ENCODE results near the gene LARGE1. TPM values are rescaled to one million over a fixed set of nuclear protein-coding genes. Genes with fewer than 3 reads are reported as not detected.
A peak's percentile ranks its signal among the peaks of the same experiment; 100 is the strongest.

Gene LARGE1
- total RNA-seq, 1 donor, result 15.0 TPM

- DNase-seq (ENCODE audit: low read depth), result peak; percentile 68
- peak; percentile 99 for TF ChIP-seq CTCF (IDR thresholded peaks at IDR 0.05; ENCODE audit: insufficient read depth, low read length)
- H3K4me3 ChIP-seq (ENCODE audit: low read depth, low read length), result no peak overlapping the region
Measured at GRCh38 chr22:33302049-33302545, 618.2 kb downstream of the LARGE1 start.

GRCh38 chr22:33300165-33300564 is 620.1 kb downstream of the LARGE1 start:
- TF ChIP-seq CTCF (IDR thresholded peaks at IDR 0.05; ENCODE audit: insufficient read depth, low read length), result no peak
- H3K4me3 ChIP-seq (ENCODE audit: low read depth, low read length), result no peak overlapping the region
- no peak for DNase-seq (ENCODE audit: low read depth)

GRCh38 chr22:33299245-33299956 is 620.9 kb downstream of the LARGE1 start:
- no peak for TF ChIP-seq CTCF (IDR thresholded peaks at IDR 0.05; ENCODE audit: insufficient read depth, low read length)
- no peak overlapping the region for H3K4me3 ChIP-seq (ENCODE audit: low read depth, low read length)
- DNase-seq (ENCODE audit: low read depth), result no peak

GRCh38 chr22:33296941-33297340 is 623.3 kb downstream of the LARGE1 start:
- DNase-seq (ENCODE audit: low read depth), result no peak
- no peak overlapping the region for H3K4me3 ChIP-seq (ENCODE audit: low read depth, low read length)
- TF ChIP-seq CTCF (IDR thresholded peaks at IDR 0.05; ENCODE audit: insufficient read depth, low read length), result no peak

GRCh38 chr22:33288078-33288477 is 632.2 kb downstream of the LARGE1 start:
- H3K4me3 ChIP-seq (ENCODE audit: low read depth, low read length), result no peak overlapping the region
- DNase-seq (ENCODE audit: low read depth), result no peak
- no peak for TF ChIP-seq CTCF (IDR thresholded peaks at IDR 0.05; ENCODE audit: insufficient read depth, low read length)

GRCh38 chr22:33275073-33275443 is 645.2 kb downstream of the LARGE1 start:
- H3K4me3 ChIP-seq (ENCODE audit: low read depth, low read length), result no peak overlapping the region
- DNase-seq (ENCODE audit: low read depth), result no peak
- TF ChIP-seq CTCF (IDR thresholded peaks at IDR 0.05; ENCODE audit: insufficient read depth, low read length), result no peak
